Breast epithelium (tissue), 4 donors: ENCODE results near the gene SEC61A1. TPM values are rescaled to one million over a fixed set of nuclear protein-coding genes. Genes with fewer than 3 reads are reported as not detected.

Experiments used
- DNase-seq, 2 donors: peaks; one replicate each; pipeline ENCODE4 v3.0.0-alpha.2; 2019; ENCODE audit warnings: low spot score in 2 of 2
- H3K27ac ChIP-seq, 2 donors: fragments of 200-600 bp; sonication (generic) in 1 of 2; one replicate each; pipeline ENCODE4 v1.5.1; 2016 to 2019; ENCODE audit warnings: mild to moderate bottlenecking in 1 of 2
- H3K27me3 ChIP-seq, 2 donors: fragments of 200-600 bp; sonication (generic) in 1 of 2; one replicate each; pipeline versions ENCODE4 v1.5.1 to v1.6.0; 2017 to 2019; ENCODE audit warnings: control low read depth in 1 of 2, mild to moderate bottlenecking in 1 of 2
- H3K36me3 ChIP-seq: fragments of 200-600 bp; one replicate; pipeline ENCODE4 v1.5.1; 2019
- H3K4me1 ChIP-seq, 2 donors: fragments of 200-600 bp; sonication (generic); one replicate each; pipeline ENCODE4 v1.5.1; 2016 to 2019; ENCODE audit warnings: control low read depth in 1 of 2
- H3K4me3 ChIP-seq, 3 donors: fragments of 200-600 bp; sonication (generic); 1 replicate in 2 of 3; 2 replicates in 1 of 3; pipeline ENCODE4 v1.5.1; 2016 to 2019; ENCODE audit warnings: mild to moderate bottlenecking in 3 of 3, moderate library complexity in 2 of 3
- H3K9me3 ChIP-seq, 2 donors: fragments of 200-600 bp; sonication (generic) in 1 of 2; one replicate each; pipeline ENCODE4 v1.5.1; 2016 to 2019; ENCODE audit warnings: control low read depth in 1 of 2
- POLR2A ChIP-seq: fragments of 450-650 bp; IDR thresholded peaks from one replicate; pipeline ENCODE4 v1.6.1; 2016; ENCODE audit warnings: antibody characterized with exemption, mild to moderate bottlenecking, moderate library complexity
- POLR2AphosphoS5 ChIP-seq, 3 donors: sonication (generic); formaldehyde crosslinking; IDR thresholded peaks; one replicate each; pipeline ENCODE4 v1.6.1; 2017; ENCODE audit warnings: antibody characterized with exemption in 3 of 3
- intact Hi-C: fragments of 100-400 bp; cut with DNase I; formaldehyde crosslinking; loops from one replicate; pipeline ENCODE4 v1.15.1; 2023; ENCODE audit warnings: low total_unique reads
- total RNA-seq, 3 donors: library from RNA; depleted of rRNA; stranded (reverse); fragments of >200 nt; gene quantifications; one replicate each; pipeline ENCODE4 v1.1.0, GENCODE V29; 2016
- TF ChIP-seq, protein P1 (sequence below), 3 donors: fragments of 450-650 bp; IDR thresholded peaks; one replicate each; pipeline ENCODE4 v1.5.1; 2016 to 2017; ENCODE audit warnings: antibody characterized with exemption in 3 of 3, mild to moderate bottlenecking in 3 of 3, moderate library complexity in 3 of 3

SEC61A1 gene
- total RNA-seq, 3 donors from 2014 or later: 105 to 166 (median 142) TPM

DNA sequence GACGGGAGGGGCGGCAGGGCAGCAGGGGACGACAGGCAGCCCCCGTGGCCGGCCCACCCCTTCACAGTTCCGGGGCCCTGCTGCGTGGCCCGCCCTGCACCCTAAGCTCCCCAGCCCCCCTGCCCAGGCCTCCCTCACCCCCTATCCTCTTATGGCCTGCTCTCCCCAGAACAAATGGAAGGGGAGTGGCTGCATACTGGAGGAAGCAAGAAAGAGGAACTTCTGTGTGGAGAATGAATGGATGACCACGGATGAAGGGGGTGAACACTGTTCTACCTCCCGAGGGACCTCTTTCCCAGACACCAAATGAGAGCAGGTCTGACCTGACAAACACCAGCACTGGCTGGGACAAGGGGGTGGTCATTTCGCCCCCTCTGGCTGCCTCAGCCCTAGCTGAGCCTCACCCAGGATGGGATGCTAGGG is 25.0 kb downstream of the SEC61A1 start:
- Histone ChIP-seq H3K27ac (peak overlapping the region; percentile 10 to 13), H3K4me3 (peak overlapping the region; percentile 48 to 70 (median 51)), H3K4me1 (no peaks in the 10 kb centered on the region), H3K9me3 (no peaks in the 10 kb centered on the region), H3K36me3 (no peaks in the 10 kb centered on the region), H3K27me3 (no peaks in the 10 kb centered on the region)
- intact Hi-C loops: no loop called here
- DNase-seq: no peak
- TF ChIP-seq POLR2AphosphoS5 (IDR thresholded peaks at IDR 0.05) (no peak), POLR2A (no peak)
- TF ChIP-seq, protein P1, sequence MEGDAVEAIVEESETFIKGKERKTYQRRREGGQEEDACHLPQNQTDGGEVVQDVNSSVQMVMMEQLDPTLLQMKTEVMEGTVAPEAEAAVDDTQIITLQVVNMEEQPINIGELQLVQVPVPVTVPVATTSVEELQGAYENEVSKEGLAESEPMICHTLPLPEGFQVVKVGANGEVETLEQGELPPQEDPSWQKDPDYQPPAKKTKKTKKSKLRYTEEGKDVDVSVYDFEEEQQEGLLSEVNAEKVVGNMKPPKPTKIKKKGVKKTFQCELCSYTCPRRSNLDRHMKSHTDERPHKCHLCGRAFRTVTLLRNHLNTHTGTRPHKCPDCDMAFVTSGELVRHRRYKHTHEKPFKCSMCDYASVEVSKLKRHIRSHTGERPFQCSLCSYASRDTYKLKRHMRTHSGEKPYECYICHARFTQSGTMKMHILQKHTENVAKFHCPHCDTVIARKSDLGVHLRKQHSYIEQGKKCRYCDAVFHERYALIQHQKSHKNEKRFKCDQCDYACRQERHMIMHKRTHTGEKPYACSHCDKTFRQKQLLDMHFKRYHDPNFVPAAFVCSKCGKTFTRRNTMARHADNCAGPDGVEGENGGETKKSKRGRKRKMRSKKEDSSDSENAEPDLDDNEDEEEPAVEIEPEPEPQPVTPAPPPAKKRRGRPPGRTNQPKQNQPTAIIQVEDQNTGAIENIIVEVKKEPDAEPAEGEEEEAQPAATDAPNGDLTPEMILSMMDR (IDR thresholded peaks at IDR 0.05): no peak

DNA sequence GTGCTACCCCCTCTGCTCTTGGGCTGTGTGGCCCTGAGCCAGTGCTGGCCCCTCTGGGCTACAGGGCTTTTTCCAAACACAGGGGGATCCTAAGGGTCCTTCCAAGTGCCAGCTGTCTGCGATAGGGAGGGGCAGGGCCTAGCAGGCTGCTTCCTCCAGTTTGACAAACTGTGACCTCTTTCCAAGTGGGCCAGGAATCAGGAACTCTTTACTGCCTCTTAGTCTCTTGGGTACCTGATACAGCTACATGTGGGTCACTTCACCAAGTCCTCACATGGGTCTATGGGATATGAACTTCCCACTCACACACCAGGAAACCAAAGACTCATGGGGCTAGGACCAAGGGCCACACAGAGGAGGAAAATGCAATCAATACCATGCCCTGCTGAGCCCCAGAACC is 25.4 kb downstream of the SEC61A1 start:
- Histone ChIP-seq H3K4me3 (no peak overlapping the region), H3K36me3 (no peaks in the 10 kb centered on the region), H3K9me3 (no peaks in the 10 kb centered on the region), H3K4me1 (no peaks in the 10 kb centered on the region), H3K27me3 (no peaks in the 10 kb centered on the region), H3K27ac (no peak overlapping the region)
- TF ChIP-seq, protein P1 (IDR thresholded peaks at IDR 0.05): no peak
- TF ChIP-seq POLR2AphosphoS5 (IDR thresholded peaks at IDR 0.05) (no peak), POLR2A (no peak)
- intact Hi-C loops: no loop called here
- DNase-seq: no peak

DNA sequence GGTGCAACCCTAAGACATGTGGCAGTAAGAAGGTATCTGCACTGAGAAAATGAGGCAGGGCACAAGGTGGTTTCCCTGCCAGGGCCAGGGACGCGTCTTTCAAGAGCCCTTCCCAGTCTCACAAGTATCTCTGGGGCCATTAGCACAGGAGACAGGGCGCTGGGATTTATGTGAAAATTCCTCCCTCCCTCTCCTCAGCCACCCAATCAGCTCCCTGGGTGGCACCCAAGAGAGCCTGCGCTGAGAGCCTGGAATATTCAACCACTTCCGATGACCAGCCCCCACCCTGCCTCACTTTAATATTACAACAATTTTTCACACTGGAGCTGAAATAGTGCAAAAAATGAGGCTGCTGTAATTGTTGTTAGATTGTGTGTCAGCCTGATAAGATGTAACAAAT is 26.1 kb downstream of the SEC61A1 start:
- Histone ChIP-seq H3K4me3 (no peak overlapping the region), H3K9me3 (no peaks in the 10 kb centered on the region), H3K4me1 (no peaks in the 10 kb centered on the region), H3K27me3 (no peaks in the 10 kb centered on the region), H3K36me3 (no peaks in the 10 kb centered on the region), H3K27ac (no peak overlapping the region)
- TF ChIP-seq, protein P1 (IDR thresholded peaks at IDR 0.05): no peak
- TF ChIP-seq POLR2A (no peak), POLR2AphosphoS5 (IDR thresholded peaks at IDR 0.05) (no peak)
- DNase-seq: no peak
- intact Hi-C loops: no loop called here

DNA sequence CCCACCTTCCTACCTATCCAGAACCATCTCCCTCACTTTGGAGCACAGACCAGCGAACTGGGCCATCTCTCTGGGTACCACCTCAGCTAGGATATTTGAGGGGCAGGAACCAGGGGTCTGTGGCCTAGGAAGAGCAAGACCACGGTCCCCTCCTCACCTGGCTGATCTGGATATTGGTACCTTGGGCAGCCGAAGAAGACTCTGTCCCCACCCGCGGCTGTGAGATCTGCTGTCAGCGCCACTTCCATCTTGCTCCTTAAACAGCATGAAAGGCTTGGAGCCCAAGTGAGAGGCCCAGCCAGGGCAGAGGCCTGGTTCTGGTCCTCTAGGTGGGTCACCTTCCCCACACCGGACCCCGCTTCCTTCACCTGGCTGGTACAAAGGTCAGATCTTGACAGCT is 26.6 kb downstream of the SEC61A1 start:
- intact Hi-C loops: no loop called here
- Histone ChIP-seq H3K4me3 (no peak overlapping the region), H3K27me3 (no peaks in the 10 kb centered on the region), H3K27ac (no peak overlapping the region), H3K36me3 (no peaks in the 10 kb centered on the region), H3K9me3 (no peaks in the 10 kb centered on the region), H3K4me1 (no peaks in the 10 kb centered on the region)
- no peak for DNase-seq
- no peak for TF ChIP-seq POLR2AphosphoS5 (IDR thresholded peaks at IDR 0.05)
- TF ChIP-seq, protein P1 (IDR thresholded peaks at IDR 0.05): no peak

DNA sequence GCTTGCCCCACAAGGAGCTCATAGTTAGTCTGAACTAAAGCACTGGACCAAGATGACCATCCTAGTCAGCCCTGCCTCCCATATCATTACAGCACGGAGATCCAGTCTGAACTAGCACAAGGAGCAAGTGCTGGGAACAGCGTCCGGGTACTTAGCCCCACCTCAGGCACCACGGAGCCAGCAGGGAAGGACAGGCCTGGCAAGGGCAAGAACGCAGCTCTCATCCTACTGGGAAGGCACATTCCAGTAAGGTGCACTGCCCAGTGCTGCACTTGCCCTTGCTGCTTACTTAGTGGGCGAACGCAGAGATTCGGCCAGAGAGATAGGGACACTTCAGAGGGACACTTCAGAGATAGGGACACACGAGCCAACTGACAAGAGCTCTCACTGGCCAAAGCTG is 27.6 kb downstream of the SEC61A1 start:
- intact Hi-C loops: loop anchor here (10.0 kb wide), 1 partner anchor 405 kb away; no protein-coding TSS in a partner anchor
- Histone ChIP-seq H3K36me3 (no peaks in the 10 kb centered on the region), H3K4me1 (no peaks in the 10 kb centered on the region), H3K4me3 (no peak overlapping the region), H3K27me3 (no peaks in the 10 kb centered on the region), H3K27ac (no peak overlapping the region), H3K9me3 (no peaks in the 10 kb centered on the region)
- no peak for DNase-seq
- TF ChIP-seq, protein P1 (IDR thresholded peaks at IDR 0.05): no peak
- no peak for TF ChIP-seq POLR2AphosphoS5 (IDR thresholded peaks at IDR 0.05)
- no peak for TF ChIP-seq POLR2A
